Ovary (tissue), 9 donors: ENCODE data around the gene SHISA7. TPM values are rescaled to one million over a fixed set of nuclear protein-coding genes. Genes with fewer than 3 reads are reported as not detected.

Experiments
- DNase-seq, 5 donors: peaks; one replicate each; pipeline ENCODE4 v3.0.0-alpha.2; 2019 to 2020
- H3K27ac ChIP-seq, 2 donors: fragments of 200-600 bp; one replicate each; pipeline versions ENCODE4 v1.5.1 to v1.8.0; 2019 to 2022
- H3K27me3 ChIP-seq: fragments of 200-600 bp; one replicate; pipeline ENCODE4 v1.8.0; 2022
- H3K36me3 ChIP-seq: fragments of 200-600 bp; sonication (generic); one replicate; pipeline ENCODE4 v1.5.1; 2019
- H3K4me1 ChIP-seq: one replicate; pipeline ENCODE4 v1.8.1; 2013; ENCODE audit warnings: mild to moderate bottlenecking, moderate library complexity; ENCODE audit not compliant: insufficient read depth
- H3K4me3 ChIP-seq: fragments of 200-600 bp; sonication (generic); one replicate; pipeline ENCODE4 v1.5.1; 2017
- H3K9me3 ChIP-seq, 2 donors: fragments of 200-600 bp in 1 of 2; sonication (generic) in 1 of 2; one replicate each; pipeline versions ENCODE4 v1.5.1 to v1.8.1; 2013 to 2019; ENCODE audit warnings: mild to moderate bottlenecking in 1 of 2, moderate library complexity in 1 of 2
- CTCF ChIP-seq, 3 donors: fragments of 450-650 bp in 2 of 3; fragments of 200-600 bp in 1 of 3; IDR thresholded peaks; one replicate each; pipeline versions ENCODE4 v1.5.1 to v1.8.0; 2016 to 2022; ENCODE audit warnings: antibody characterized with exemption in 3 of 3, mild to moderate bottlenecking in 1 of 3
- EP300 ChIP-seq: sonication (generic); formaldehyde crosslinking; IDR thresholded peaks from one replicate; pipeline ENCODE4 v1.6.1; 2017; ENCODE audit warnings: antibody characterized with exemption
- POLR2A ChIP-seq: fragments of 450-650 bp; IDR thresholded peaks from one replicate; pipeline ENCODE4 v1.6.1; 2017; ENCODE audit warnings: antibody characterized with exemption, mild to moderate bottlenecking, moderate library complexity
- WGBS, 3 donors: extraction: QIAGEN DNeasy Blood & Tissue Kit in 1 of 3; methylation state at CpG; one replicate each; pipeline versions ENCODE4 v1.1.5 to v1.1.7; 2013 to 2017; 5-methylcytosine and 5-hydroxymethylcytosine counted together
- intact Hi-C, 4 donors: fragments of 100-400 bp; cut with DNase I; formaldehyde crosslinking; loops; one replicate each; pipeline versions ENCODE4 v1.11.0 to v1.15.1; 2022 to 2023
- polyA plus RNA-seq, 2 donors: library from polyadenylated mRNA; stranded (reverse); fragments of 200-250 nt in 1 of 2; fragments of 350-450 nt in 1 of 2; fragmentation: Illumina TruSeq in 1 of 2; extraction: RNeasy Lipid Tissue Mini Kit (QIAGEN cat#74804) in 1 of 2; gene quantifications; one replicate each; pipeline ENCODE4 v1.2.3, GENCODE V29; 2013 to 2014
- total RNA-seq, 7 donors: library from RNA; depleted of rRNA in 2 of 7; stranded (reverse); fragments of >200 nt in 2 of 7; fragmentation: NEBNext Ultra II Directional in 3 of 7; extraction: Animal tissue kit (Norgen Biotek cat#: 25700) in 3 of 7; gene quantifications; one replicate each; pipeline versions ENCODE4 v1.1.0 to v1.2.4, GENCODE V29; 2016 to 2023
- donor health status: DM: no; HTN: no; CAD: no; lungs with moderate emphysema.
- donor health status: DM: no; HTN: no; CAD: no.
- donor health status: Bipolar disorder and iron deficiency.
- donor health status: DM: yes; HTN: yes; CAD: no.
- donor health status: DM: no; HTN: no; CAD: no.
- donor health status: DM: yes; HTN: yes; CAD: no.

The SHISA7 gene
- total and polyA plus RNA-seq, 9 donors: not detected

- intact Hi-C loops: no loop called here
These were observed 40.0 kb upstream of the SHISA7 start for GRCh38 chr19:55482967-55483705.

GRCh38 chr19:55482156-55482961 lies 39.3 kb upstream of the SHISA7 start:
- H3K27me3 ChIP-seq: no peaks in the 10 kb centered on the region
- peak in 3 of 5 donors; percentile 48 to 51 (median 50) for DNase-seq
- no peaks in the 10 kb centered on the region for H3K9me3 ChIP-seq
- 63 to 77% (median 64%) methylated on average over 73 to 83 of the region's 83 CpGs for WGBS, 3 donors
- intact Hi-C loops: no loop called here
- no peak overlapping the region for H3K4me3 ChIP-seq
- no peak overlapping the region for H3K27ac ChIP-seq
- no peaks in the 10 kb centered on the region for H3K36me3 ChIP-seq
- TF ChIP-seq EP300: no peak
- TF ChIP-seq CTCF (IDR thresholded peaks at IDR 0.05): no peak
- no peak for TF ChIP-seq POLR2A
- H3K4me1 ChIP-seq: peaks cover 23% of the 10 kb centered on the region

More at GRCh38 chr19:55482967-55483705, 40.0 kb upstream of the SHISA7 start:
- Histone ChIP-seq H3K27me3 (no peaks in the 10 kb centered on the region), H3K4me1 (peaks cover 26% of the 10 kb centered on the region), H3K36me3 (no peaks in the 10 kb centered on the region), H3K9me3 (no peaks in the 10 kb centered on the region), H3K4me3 (no peak overlapping the region), H3K27ac (no peak overlapping the region)
- WGBS, 3 donors: 91 to 94% (median 93%) methylated on average over 46 to 47 of the region's 47 CpGs
- TF ChIP-seq CTCF (IDR thresholded peaks at IDR 0.05): no peak
- no peak for TF ChIP-seq EP300
- no peak for TF ChIP-seq POLR2A
- peak in 2 of 5 donors; percentile 44 to 48 for DNase-seq

GRCh38 chr19:55481794-55482155 lies 38.7 kb upstream of the SHISA7 start:
- 48 to 77% (median 51%) methylated on average over 5 to 40 of the region's 40 CpGs for WGBS, 3 donors
- Histone ChIP-seq H3K27me3 (no peaks in the 10 kb centered on the region), H3K4me3 (no peak overlapping the region), H3K36me3 (no peaks in the 10 kb centered on the region), H3K4me1 (peaks cover 18% of the 10 kb centered on the region), H3K9me3 (no peaks in the 10 kb centered on the region), H3K27ac (no peak overlapping the region)
- DNase-seq: no peak
- TF ChIP-seq EP300 (no peak), CTCF (IDR thresholded peaks at IDR 0.05) (no peak), POLR2A (no peak)
- intact Hi-C loops: no loop called here

GRCh38 chr19:55481148-55481793 lies 38.2 kb upstream of the SHISA7 start:
- Histone ChIP-seq H3K36me3 (no peaks in the 10 kb centered on the region), H3K9me3 (no peaks in the 10 kb centered on the region), H3K4me3 (no peak overlapping the region), H3K4me1 (peaks cover 13% of the 10 kb centered on the region), H3K27me3 (no peaks in the 10 kb centered on the region), H3K27ac (no peak overlapping the region)
- 90 to 94% (median 91%) methylated on average over 38 to 52 of the region's 52 CpGs for WGBS, 3 donors
- TF ChIP-seq POLR2A (no peak), CTCF (IDR thresholded peaks at IDR 0.05) (no peak), EP300 (no peak)
- DNase-seq: peak in 2 of 5 donors; percentile 39 to 42
- intact Hi-C loops: no loop called here
